Activated naive CD4-positive, alpha-beta T cell treated with anti-CD3 and anti-CD28 coated beads, Interleukin-2, amount 10 ng/mL, durations not matched to agents 7 days and 5 days (primary cell): ENCODE data around the gene CCT6A.
"Not testable (repeated sequence)": the region's sequence is repeated elsewhere in the genome, so short reads cannot be mapped to it uniquely, and the experiment has no call there.

Source experiments
- CTCF ChIA-PET: fragments of 350-600 bp; sonication (Branson Sonifier 250); formaldehyde crosslinking; loops from one replicate; lab custom pipeline; 2021; ENCODE audit warnings: antibody characterized with exemption; lab: Charles Lee
- DNase-seq: peaks from one replicate; pipeline ENCODE4 v3.0.0-alpha.2; 2020
- H3K27ac Mint-ChIP-seq: one replicate; pipeline ENCODE4 v1.8.0; 2021; ENCODE audit warnings: mild to moderate bottlenecking, moderate library complexity, mixed read lengths
- H3K27me3 Mint-ChIP-seq: one replicate; pipeline ENCODE4 v1.8.0; 2021; ENCODE audit warnings: mild to moderate bottlenecking, mixed read lengths
- H3K36me3 Mint-ChIP-seq: one replicate; pipeline ENCODE4 v1.8.0; 2021; ENCODE audit warnings: mixed read lengths
- H3K4me1 Mint-ChIP-seq: one replicate; pipeline ENCODE4 v1.8.0; 2021; ENCODE audit warnings: mixed read lengths
- H3K4me3 Mint-ChIP-seq: one replicate; pipeline ENCODE4 v1.8.0; 2021; ENCODE audit warnings: mild to moderate bottlenecking, moderate library complexity, mixed read lengths
- H3K9me3 Mint-ChIP-seq: one replicate; pipeline ENCODE4 v1.8.0; 2021; ENCODE audit warnings: mixed read lengths

The CCT6A gene, protein sequence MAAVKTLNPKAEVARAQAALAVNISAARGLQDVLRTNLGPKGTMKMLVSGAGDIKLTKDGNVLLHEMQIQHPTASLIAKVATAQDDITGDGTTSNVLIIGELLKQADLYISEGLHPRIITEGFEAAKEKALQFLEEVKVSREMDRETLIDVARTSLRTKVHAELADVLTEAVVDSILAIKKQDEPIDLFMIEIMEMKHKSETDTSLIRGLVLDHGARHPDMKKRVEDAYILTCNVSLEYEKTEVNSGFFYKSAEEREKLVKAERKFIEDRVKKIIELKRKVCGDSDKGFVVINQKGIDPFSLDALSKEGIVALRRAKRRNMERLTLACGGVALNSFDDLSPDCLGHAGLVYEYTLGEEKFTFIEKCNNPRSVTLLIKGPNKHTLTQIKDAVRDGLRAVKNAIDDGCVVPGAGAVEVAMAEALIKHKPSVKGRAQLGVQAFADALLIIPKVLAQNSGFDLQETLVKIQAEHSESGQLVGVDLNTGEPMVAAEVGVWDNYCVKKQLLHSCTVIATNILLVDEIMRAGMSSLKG

DNA sequence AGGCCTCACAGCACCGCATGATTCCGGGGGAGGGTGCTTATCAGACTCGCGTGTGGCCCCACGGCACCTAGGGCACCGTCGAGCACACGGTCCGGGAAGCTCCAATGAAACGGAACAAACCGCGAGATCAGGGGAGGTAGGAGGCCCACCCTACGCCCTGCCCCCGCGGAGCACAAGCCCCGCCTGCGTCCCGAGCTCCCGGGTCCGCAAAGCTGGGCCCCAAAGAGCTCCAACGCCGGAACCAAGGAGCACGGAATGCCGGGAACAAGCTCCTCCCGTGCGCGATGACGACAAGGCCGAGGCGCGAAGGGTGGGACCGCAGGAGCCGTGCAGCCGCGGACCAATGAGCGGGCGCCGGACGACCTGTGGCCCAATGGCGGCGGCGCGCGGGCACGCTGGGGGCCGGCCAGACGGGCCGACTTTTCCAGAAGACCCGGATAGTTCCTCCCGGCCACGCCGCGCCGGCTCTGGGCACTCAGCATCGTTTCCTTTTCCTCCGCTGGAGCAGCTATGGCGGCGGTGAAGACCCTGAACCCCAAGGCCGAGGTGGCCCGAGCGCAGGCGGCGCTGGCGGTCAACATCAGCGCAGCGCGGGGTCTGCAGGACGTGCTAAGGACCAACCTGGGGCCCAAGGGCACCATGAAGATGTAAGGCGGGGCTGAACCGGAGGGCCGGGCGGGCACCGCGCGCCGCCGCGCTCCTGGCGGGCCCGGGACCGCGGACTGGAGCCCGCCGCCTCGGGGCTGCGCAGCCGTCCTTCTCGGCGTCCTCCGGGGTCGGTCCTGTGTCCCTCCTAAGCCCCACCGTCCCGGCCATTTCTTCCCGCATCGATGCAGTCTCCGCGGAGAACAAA, at the start of gene CCT6A, which contains the start of gene PSPH:
CCT6A (plus strand) TSS at position 427 of the 853 bp plus-strand sequence; CDS start at position 511, 84 bp downstream.
PSPH (minus strand) TSS at position 106 of the 853 bp plus-strand sequence. CDS start 30,232 bp downstream, outside the sequence.
- DNase-seq = peak; percentile 94
- CTCF ChIA-PET = interaction anchor here (0.8 to 1.3 kb wide), 5 partner anchors 14 to 410 kb away, joined by 3 to 7 read pairs (median 3); no protein-coding TSS in a partner anchor
- no peaks in the 10 kb centered on the region for H3K9me3 Mint-ChIP-seq
- H3K4me3 Mint-ChIP-seq = peak within 1 kb of the TSS; percentile 95
- no peaks in the 10 kb centered on the region for H3K27me3 Mint-ChIP-seq
- H3K27ac Mint-ChIP-seq = peak within 1 kb of the TSS; percentile 90
- peaks cover 32% of the 10 kb centered on the region for H3K36me3 Mint-ChIP-seq
- peaks cover 55% of the 10 kb centered on the region for H3K4me1 Mint-ChIP-seq

DNA sequence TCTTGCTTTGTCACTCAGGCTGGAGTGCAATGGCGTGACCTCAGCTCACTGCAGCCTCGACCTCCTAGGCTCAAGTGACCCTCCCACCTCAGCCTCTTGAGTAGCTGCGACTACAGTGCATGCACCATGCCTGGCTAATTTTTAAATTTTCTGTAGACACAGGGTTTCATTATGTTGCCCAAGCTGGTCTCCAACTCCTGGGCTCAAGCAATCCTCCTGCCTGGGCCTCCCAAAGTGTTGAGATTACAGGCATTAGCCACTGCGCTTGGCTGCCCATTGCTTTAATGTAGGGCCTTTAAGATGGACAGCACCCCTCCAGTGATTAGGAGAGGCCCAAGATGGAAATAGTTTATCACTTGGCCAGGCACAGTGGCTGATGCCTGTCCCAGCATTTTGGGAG, 47.8 kb upstream of the CCT6A start:
- CTCF ChIA-PET = interaction anchor here (0.6 to 4.2 kb wide), 6 partner anchors 10 to 70 kb away, joined by 3 to 41 read pairs (median 4); no protein-coding TSS in a partner anchor
- no peak overlapping the region for H3K4me3 Mint-ChIP-seq
- H3K4me1 Mint-ChIP-seq = no peaks in the 10 kb centered on the region
- no peaks in the 10 kb centered on the region for H3K27me3 Mint-ChIP-seq
- H3K9me3 Mint-ChIP-seq = no peaks in the 10 kb centered on the region
- H3K36me3 Mint-ChIP-seq = peaks cover 6% of the 10 kb centered on the region
- H3K27ac Mint-ChIP-seq = no peak overlapping the region
- no peak for DNase-seq

DNA sequence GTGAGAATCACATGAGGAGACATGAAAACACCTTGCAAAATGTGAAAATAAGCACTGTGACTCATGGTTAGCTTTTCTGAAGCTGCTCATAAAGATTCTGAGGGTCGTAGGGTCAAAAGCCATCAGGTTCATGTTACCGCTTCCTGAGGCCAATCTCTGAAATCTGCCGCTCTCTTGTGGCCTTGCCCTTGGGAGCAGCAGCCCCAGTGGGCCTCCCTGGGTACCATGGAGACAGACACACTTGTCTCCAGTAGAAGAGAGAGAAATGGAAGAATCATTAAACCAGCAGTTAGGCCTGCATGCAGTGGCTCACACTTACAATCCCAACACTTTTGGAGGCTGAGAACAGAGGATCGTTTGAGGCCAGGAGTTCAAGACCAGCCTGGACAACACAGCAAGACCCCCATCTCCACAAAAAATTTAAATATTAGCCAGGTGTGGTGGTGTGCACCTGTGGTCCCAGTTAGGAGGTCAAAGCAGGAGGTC, 44.4 kb upstream of the CCT6A start:
- Mint-ChIP-seq H3K27me3 (no peaks in the 10 kb centered on the region), H3K4me1 (no peaks in the 10 kb centered on the region), H3K36me3 (peaks cover 3% of the 10 kb centered on the region), H3K27ac (no peak overlapping the region), H3K4me3 (no peak overlapping the region), H3K9me3 (no peaks in the 10 kb centered on the region)
- CTCF ChIA-PET = interaction anchor here (0.6 to 4.2 kb wide), 5 partner anchors 8 to 97 kb away, joined by 3 to 41 read pairs (median 3); no protein-coding TSS in a partner anchor
- no peak for DNase-seq

DNA sequence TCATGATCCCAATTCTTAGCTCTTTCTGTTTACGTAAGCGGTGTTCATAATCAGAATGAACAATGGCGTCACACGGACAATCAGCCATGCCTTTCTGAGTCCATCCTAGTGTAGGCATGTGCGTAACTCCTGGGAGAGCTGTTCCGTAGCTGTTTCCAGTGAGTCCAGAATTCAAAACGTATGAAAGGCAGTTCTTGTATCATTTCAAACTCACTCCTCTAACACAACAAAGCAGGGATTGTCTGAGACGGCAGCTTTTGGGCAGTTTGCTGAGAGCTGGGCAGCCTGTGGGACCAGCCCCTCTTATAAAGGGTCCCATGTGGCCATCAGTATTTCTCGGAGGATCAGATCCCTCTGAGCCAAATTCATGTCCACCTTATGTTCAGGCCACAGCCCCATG, 43.7 kb upstream of the CCT6A start:
- peaks cover 3% of the 10 kb centered on the region for H3K36me3 Mint-ChIP-seq
- H3K27ac Mint-ChIP-seq = no peak overlapping the region
- H3K9me3 Mint-ChIP-seq = no peaks in the 10 kb centered on the region
- no peaks in the 10 kb centered on the region for H3K4me1 Mint-ChIP-seq
- no peak for DNase-seq
- CTCF ChIA-PET = interaction anchor here (0.6 to 4.2 kb wide), 3 partner anchors 9 to 66 kb away, joined by 3 to 41 read pairs (median 3); no protein-coding TSS in a partner anchor
- no peak overlapping the region for H3K4me3 Mint-ChIP-seq
- H3K27me3 Mint-ChIP-seq = no peaks in the 10 kb centered on the region

DNA sequence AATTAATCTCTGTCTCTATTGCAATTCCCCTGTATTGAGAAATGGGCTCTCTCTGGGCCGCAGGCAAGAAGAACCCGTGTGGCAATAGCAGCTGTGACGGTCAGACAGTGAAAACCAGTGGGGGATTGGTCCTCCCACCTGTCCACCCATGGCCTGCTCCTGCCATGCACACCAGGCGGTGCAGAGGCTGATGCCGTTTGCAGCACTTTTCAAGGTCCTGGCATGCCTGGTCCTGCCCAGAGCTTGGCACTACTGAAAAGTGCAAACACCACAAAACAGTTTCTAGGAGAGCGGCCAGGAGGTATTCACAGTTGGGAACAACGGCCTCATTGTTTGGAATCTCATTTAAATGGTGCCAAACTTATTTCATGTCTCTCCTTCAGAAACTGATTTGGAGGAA, 41.9 kb upstream of the CCT6A start:
- no peaks in the 10 kb centered on the region for H3K9me3 Mint-ChIP-seq
- no peak overlapping the region for H3K4me3 Mint-ChIP-seq
- no peak for DNase-seq
- H3K36me3 Mint-ChIP-seq = peaks cover 9% of the 10 kb centered on the region
- H3K27me3 Mint-ChIP-seq = no peaks in the 10 kb centered on the region
- CTCF ChIA-PET = no interaction called here
- no peak overlapping the region for H3K27ac Mint-ChIP-seq
- no peaks in the 10 kb centered on the region for H3K4me1 Mint-ChIP-seq

DNA sequence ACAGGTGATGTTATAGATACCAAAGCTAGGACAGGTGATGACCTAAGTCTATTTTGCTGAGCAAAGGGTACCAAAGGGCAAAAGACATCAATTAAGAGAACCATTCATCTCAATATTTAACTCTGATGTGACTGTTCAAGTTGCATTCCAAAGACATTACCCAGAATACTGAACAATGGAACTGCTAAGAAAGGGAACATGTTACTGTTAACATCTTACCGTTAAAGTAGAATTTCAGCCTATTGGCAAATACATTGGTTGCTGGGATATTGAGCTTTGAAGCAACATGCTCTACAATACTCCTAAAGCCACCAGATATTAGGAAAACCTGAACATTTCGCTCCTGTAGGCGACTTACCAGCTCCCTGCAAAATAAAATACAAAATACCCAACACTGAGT, 34.5 kb upstream of the CCT6A start:
- H3K9me3 Mint-ChIP-seq, H3K4me3 Mint-ChIP-seq, CTCF ChIA-PET, DNase-seq, H3K4me1 Mint-ChIP-seq, H3K27ac Mint-ChIP-seq, H3K27me3 Mint-ChIP-seq, H3K36me3 Mint-ChIP-seq: not testable (repeated sequence)

DNA sequence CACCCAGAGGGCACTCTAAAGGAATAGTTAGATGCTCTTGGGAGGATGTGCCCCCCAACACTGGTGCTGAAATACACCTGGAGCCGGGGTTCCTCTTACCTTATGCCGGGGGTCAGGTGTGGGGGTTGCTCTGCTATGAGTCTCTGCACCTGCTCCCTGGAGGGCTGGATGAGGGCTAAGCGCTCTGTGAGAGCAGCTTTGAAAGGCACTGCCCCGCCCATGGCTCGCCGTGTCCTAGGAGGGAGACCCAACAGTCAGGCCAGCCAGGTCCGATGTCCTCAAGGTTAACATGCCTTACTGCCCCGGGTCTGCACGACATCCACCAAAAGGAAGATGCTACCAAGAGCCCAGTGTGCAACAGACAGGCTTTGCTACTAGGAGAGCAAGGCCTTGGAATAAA, 32.1 kb upstream of the CCT6A start:
- Mint-ChIP-seq H3K27me3 (no peaks in the 10 kb centered on the region), H3K9me3 (no peaks in the 10 kb centered on the region), H3K36me3 (no peaks in the 10 kb centered on the region), H3K4me1 (no peaks in the 10 kb centered on the region), H3K4me3 (no peak overlapping the region), H3K27ac (no peak overlapping the region)
- DNase-seq = no peak
- CTCF ChIA-PET = no interaction called here

DNA sequence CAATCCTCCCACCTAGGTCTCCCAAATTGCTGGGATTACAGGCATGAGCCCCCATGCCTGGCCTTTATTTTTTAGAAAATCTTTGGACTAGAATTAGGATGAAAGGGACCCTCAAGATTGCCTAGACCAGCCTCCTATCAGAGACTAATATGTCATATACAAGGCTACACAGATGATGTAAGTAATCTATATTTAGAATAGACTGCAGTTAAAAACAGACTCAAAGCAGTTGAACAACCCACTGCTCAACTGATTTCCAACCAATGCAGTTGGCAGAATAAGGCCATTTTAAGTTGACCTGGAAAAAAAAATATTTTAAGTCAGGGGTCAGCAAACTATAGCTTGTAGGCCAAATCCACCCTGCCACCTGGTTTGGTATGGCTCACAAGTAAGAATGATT, 28.1 kb upstream of the CCT6A start:
- DNase-seq = no peak
- no peaks in the 10 kb centered on the region for H3K4me1 Mint-ChIP-seq
- H3K4me3 Mint-ChIP-seq = no peak overlapping the region
- H3K9me3 Mint-ChIP-seq = no peaks in the 10 kb centered on the region
- H3K27ac Mint-ChIP-seq = no peak overlapping the region
- no peaks in the 10 kb centered on the region for H3K27me3 Mint-ChIP-seq
- CTCF ChIA-PET = no interaction called here
- peaks cover 3% of the 10 kb centered on the region for H3K36me3 Mint-ChIP-seq

DNA sequence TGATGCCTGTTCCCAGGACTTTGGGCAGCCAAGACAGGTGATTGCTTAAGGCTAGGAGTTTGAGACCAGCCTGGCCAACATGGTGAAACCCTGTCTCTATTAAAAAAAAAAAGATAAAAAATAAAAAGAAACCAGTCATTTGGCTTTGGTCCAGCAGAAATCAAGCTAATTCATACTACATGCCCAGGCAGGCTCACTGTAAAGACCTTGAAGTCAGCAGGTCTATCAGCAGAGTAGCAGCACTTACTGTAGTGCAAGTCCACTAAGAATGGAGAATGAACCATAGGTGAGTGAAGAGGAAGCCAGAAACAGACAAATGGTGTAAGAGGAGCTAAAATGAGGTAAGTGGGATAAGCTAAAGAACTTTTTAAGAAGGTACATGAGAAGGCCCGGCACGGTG, 25.0 kb upstream of the CCT6A start:
- no peak for DNase-seq
- Mint-ChIP-seq H3K9me3 (no peaks in the 10 kb centered on the region), H3K36me3 (peaks cover 5% of the 10 kb centered on the region), H3K4me1 (no peaks in the 10 kb centered on the region), H3K27me3 (no peaks in the 10 kb centered on the region), H3K27ac (no peak overlapping the region), H3K4me3 (no peak overlapping the region)
- CTCF ChIA-PET = no interaction called here

DNA sequence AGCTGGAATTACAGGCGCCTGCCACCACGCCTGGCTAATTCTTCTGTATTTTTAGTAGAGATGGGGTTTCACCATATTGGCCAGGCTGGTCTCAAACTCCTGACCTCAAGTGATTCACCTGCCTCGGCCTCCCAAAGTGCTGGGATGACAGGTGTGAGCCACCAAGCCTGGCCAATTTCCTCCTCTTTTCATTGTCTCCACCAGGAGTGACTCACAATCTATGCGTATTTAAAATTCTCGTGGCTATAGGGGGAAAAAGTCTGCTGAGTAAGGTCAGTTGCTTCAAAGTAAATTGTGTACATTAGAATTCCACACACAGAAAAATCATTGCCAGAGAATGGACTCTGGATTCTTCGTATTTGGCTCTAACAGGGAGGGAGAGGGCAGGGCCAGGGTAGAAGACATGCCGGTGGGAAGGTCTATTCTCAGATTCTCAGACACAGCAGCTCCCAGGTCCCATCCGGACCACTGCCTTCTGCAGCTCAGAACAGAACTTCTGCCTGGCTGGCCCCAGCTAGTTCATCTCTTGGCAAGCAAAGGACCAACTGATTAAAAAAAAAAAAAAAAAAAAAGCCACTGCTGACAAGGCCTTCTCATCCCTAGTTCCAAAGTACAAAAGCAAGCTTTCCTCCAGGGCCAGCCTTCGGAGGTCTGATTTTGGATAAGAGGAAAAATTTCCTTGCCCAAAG, 22.5 kb upstream of the CCT6A start:
- CTCF ChIA-PET = interaction anchor here (0.6 kb wide), 1 partner anchor 46 kb away, joined by 3 read pairs; no protein-coding TSS in a partner anchor
- H3K36me3 Mint-ChIP-seq = peaks cover 6% of the 10 kb centered on the region

DNA sequence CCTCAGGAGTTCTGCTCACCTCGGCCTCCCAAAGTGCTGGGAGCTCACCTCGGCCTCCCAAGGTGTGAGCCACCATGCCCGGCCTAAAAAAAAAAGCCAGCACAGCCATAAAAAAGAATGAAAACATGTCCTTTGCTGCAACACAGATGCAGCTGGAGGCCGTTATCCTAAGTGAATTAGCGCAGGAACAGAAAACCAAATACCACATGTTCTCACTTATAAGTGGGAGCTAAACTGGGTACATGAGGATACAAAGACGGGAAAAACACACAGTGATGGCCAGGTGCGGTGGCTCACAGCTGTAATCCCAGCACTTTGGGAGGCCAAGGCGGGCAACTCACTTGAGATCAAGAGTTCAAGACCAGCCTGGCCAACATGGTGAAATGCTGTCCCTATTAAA, 21.2 kb upstream of the CCT6A start:
- peaks cover 5% of the 10 kb centered on the region for H3K36me3 Mint-ChIP-seq
- CTCF ChIA-PET = no interaction called here

More for the DNA sequence above, 22.5 kb upstream of the CCT6A start:
- Mint-ChIP-seq H3K4me1 (peaks cover 10% of the 10 kb centered on the region), H3K27ac (no peak overlapping the region), H3K27me3 (no peaks in the 10 kb centered on the region), H3K9me3 (no peaks in the 10 kb centered on the region), H3K4me3 (no peak overlapping the region)
- DNase-seq = no peak

DNA sequence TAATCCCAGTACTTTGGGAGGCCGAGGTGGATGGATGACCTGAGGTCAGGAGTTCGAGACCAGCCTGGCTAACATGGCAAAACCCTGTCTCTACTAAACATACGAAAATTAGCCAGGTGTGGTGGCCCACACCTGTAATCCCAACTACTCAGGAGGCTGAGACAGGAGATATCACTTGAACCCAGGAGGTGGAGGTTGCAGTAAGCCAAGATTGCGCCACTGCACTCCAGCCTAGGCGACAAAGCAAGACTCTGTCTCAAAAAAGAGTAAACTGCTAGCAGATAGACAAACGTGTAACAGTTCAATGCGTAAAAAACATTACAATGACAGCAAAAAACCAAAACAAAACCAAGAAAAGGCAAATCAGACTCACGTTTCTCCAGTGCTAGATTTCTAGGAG, 20.0 kb upstream of the CCT6A start:
- H3K27me3 Mint-ChIP-seq, H3K36me3 Mint-ChIP-seq, H3K4me3 Mint-ChIP-seq, H3K27ac Mint-ChIP-seq, CTCF ChIA-PET, DNase-seq, H3K9me3 Mint-ChIP-seq: not testable (repeated sequence)
- H3K4me1 Mint-ChIP-seq = peaks cover 15% of the 10 kb centered on the region

More for the DNA sequence above, 21.2 kb upstream of the CCT6A start:
- H3K27ac Mint-ChIP-seq = no peak overlapping the region
- no peaks in the 10 kb centered on the region for H3K27me3 Mint-ChIP-seq
- H3K9me3 Mint-ChIP-seq = no peaks in the 10 kb centered on the region
- DNase-seq = no peak
- H3K4me1 Mint-ChIP-seq = peaks cover 15% of the 10 kb centered on the region
- no peak overlapping the region for H3K4me3 Mint-ChIP-seq

DNA sequence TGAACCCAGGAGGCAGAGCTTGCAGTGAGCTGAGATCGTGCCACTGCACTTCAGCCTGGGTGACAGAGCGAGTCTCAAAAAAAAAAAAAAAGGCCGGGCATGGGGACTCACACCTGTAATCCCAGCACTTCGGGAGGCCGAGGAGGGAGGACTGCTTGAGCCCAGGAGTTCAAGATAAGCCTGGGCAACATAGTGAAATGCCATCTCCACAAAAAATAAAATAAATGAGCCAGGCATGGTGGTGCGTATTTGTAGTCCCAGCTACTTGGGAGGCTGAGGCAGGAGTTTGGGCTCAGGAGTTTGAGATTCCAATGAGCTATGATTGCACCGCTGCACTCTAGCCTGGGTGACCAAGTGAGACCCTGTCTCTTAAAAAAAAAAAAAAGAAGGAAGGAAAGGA, 19.0 kb upstream of the CCT6A start:
- H3K36me3 Mint-ChIP-seq, H3K4me3 Mint-ChIP-seq, H3K9me3 Mint-ChIP-seq, CTCF ChIA-PET, H3K27me3 Mint-ChIP-seq, DNase-seq, H3K27ac Mint-ChIP-seq: not testable (repeated sequence)
- H3K4me1 Mint-ChIP-seq = peaks cover 15% of the 10 kb centered on the region
